Cerebellar nuclear complex (tissue), 1 donor: Measurements from ENCODE around the gene MSS51.

ENCODE experiments used
- DNase-seq, 2 experiments: peaks; one replicate each; lab custom pipeline; 2025; lab: John Stamatoyannopoulos, UW

MSS51 gene

GRCh38 chr10:73433538-73433867 is at the start of gene MSS51:
TSS of gene MSS51 (minus strand) at chr10:73433561. CDS start at chr10:73428284, 5,277 bp downstream.
- DNase-seq: no peak

DNA sequence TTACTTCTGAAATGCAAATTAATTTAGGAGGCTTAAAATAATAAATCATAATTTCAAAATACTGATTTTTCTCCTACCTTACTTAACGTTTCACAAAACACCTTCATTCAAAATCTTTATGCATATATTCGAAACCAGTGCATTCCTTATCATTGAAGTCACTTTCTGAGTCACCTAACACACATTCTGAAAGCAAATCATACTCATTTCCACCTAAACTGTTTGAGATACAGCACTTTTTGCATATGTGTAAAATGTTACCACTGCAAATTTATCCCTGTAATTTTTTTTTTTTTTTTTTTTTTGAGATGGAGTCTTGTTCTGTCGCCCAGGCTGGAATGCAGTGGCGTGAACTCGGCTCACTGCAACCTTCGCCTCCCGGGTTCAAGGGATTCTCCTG is 46.8 kb upstream of the MSS51 start:
- no peak for DNase-seq

DNA sequence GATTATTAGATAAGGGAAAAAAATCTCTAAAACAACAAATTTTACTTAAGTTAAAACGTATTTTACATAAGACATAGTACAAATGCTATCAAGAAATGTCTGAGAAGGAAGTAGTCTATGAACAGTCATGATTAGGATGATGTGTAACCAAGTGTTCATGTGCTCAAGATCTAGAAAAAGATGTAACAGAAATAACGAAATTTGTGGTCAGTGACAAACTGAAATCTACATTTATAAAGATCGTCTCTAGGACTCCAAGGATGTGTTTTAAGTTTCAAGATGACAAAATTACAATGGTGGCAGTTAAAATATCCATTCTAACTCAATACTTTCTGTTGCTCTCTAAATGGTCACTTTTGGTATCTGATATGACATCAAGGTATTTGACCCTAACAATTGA is 45.3 kb upstream of the MSS51 start:
- DNase-seq: no peak

DNA sequence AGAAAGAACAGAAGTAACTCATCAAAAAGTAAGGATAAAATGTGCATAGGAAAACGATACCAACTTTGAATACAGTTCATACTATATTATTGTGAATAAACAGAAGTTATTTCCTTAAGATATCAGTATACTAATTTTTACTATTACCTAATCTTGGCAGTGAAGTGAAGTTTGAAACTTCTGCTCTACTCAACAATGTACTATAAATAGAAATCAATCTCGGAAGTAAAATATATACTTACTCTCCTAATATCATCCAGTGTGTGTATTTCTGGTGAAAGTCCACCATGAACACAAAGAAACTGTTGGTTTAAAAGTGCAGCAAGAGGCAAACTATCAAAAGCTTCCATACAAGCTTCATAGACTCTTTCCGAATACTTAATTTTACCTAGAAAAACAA is 37.9 kb upstream of the MSS51 start:
- no peak for DNase-seq

- DNase-seq: no peak
Observed at GRCh38 chr10:73469579-73469978, 36.2 kb upstream of the MSS51 start.

GRCh38 chr10:73467206-73467605 is 33.8 kb upstream of the MSS51 start:
- DNase-seq: no peak

GRCh38 chr10:73465978-73466726 is 32.8 kb upstream of the MSS51 start:
- DNase-seq: no peak

GRCh38 chr10:73460897-73461296 is 27.5 kb upstream of the MSS51 start:
- no peak for DNase-seq

DNA sequence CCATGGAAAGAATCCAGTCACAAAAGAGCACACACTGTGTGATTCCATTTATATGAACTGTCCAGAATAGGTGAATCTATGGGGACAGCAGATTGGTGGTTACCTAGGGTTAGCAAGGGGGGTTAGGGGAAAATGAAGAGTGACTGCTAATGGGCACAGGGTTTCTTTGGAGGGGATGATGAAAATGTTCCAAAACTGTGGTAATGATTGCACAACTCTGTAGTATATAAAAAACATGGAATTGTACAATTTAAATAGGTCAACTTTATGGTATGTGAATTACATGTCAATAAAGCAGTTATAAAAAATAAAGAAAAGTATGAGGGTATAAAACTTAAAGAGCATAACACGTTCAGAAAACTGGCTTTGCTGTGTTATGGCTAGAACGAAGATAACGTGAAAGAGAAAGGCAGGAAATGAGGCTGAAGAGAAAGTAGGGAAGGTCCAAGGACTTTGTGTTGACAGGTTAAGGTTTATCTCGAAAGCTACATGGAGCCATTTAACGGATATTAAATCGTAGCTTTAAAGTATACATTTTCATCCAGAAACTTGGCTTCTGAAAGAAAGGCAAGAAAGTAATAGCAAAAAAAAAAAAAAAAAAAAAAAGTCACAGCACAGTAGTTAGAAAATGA is 26.4 kb upstream of the MSS51 start:
- no peak for DNase-seq

GRCh38 chr10:73456187-73456890 is 23.0 kb upstream of the MSS51 start:
- no peak for DNase-seq

DNA sequence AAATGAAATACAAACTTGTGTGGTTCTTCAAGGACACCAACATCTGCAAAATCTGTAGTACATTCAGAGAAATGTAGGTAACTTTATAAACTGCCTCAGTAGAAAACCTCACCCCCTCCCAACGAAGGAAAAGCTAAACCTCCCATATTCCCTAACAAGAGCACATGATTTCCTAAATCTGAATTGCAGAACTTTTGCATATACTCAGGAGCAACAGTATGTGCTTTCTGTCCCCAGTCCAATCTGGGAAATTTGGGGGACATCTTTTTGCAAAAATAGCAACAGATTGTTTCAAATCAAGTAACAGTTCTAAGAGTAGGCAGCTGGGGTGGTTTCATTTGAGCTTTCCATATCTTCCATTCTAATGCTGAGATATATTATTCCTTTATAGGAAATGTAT is 15.8 kb upstream of the MSS51 start:
- DNase-seq: no peak

GRCh38 chr10:73448384-73448783 is 15.0 kb upstream of the MSS51 start:
- no peak for DNase-seq

- DNase-seq: no peak
Observed at GRCh38 chr10:73446926-73447325, 13.6 kb upstream of the MSS51 start.

GRCh38 chr10:73444457-73444856 is 11.1 kb upstream of the MSS51 start:
- no peak for DNase-seq

DNA sequence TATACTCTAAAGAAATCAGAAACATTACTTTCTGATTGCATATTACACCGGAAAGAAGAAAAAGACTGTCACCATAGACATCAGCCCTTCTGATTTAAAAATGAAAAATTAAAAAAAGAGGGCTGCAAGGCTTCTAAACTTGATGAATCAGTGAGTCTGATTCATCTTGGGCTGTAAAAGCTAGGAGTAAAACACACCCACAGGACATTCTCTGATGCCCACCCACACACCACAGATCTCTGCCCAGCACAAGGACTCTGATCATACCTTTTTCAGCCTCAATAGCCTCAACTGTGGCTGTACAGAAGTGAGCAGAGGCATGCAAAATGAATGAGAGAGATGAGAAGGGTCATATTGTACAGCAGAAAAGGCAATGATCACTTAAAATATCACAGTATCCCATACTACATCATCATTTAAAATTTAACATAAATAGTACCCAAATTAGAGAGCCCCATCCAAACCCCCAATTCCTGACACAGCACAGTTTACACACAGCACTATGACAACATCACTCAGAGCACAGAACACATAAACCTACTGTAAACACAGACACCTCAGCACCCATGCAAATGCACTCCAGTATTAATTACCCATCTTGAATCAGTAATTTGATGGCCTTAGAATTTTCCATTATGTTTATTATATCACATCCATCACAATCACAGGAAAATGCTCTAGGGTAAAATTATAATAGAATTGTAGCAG is 6.4 kb upstream of the MSS51 start:
- no peak for DNase-seq

GRCh38 chr10:73439055-73439454 is 5.7 kb upstream of the MSS51 start:
- DNase-seq: no peak

DNA sequence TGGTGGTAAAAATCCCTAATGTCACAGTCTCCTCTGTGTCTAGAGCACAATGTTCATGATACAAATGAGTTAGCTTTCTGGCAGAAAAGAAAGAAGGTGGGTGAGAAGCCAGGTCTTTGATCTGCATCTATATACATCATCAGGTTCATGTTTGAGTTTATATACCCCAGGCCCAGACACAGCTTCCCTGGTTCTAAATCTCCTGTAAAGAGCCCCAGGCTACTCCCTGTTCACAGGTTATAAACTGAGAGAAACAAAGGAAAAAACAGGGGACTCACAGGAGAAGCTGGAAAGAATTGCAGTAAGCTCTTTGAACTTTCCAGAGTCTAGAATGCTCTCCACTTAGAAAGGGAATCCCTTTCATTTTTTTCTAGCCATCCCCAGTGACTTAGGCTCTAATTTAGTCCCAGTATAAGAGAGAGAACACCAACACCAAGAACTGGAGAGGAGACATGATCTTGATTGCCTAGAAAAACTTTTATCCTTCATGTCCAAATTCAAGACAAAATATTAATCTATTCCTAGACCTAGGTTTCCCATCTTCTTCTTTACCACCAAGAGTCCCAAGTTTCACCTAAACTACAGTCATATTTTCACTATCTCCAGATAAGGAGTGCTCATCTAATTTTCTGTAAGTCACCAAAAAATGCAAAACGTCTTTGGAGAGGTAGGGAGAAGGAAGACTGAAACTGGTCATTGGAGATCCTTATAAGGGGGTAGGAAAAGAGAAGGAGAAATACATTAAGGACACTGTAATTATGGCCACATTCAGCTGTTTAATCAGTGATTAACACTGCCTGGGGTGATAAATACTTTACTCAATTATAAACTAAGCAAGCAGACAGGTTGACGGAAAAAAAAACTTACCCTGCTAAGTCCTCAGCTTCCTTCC is 469 bp downstream of the MSS51 start:
- DNase-seq: no peak

GRCh38 chr10:73426318-73426717 is 7.0 kb downstream of the MSS51 start:
- DNase-seq: no peak

DNA sequence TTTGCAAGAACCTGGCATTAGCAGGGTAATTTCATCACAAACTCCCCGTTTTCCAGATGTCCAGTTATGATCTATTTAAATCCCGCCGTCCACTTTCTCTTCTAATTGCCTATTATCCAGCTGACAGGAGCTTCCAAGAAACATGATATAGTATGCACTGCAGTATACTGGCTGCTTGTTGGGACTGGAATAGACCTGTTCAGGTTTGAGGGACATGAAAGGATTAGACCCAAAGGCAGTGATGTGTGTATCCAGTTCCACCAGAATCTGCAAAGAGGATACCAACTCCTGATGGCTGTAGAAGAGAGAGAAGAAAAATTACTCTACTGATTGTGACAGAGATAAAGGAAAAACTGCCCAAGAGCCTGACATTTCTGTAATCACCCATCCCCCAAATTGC is 8.9 kb downstream of the MSS51 start:
- DNase-seq: no peak

DNA sequence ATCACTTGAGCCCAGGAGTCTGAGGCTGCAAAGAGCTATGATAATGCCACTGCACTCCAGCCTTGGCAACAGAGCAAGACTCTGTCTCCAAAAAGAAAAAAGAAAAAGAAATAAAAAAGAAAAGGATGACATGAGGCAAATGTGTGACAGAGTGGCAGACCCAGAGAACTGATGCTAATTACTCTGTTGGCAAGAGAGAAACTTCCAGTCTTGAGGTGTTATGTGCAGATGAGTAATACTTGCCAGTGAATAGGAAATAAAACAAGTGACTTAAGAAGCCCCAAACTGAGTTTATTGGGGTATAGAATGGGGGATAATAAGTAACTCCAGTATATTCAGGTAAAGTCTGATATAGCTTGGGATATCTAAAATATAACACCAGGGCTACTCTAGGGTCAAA is 10.1 kb downstream of the MSS51 start:
- no peak for DNase-seq

DNA sequence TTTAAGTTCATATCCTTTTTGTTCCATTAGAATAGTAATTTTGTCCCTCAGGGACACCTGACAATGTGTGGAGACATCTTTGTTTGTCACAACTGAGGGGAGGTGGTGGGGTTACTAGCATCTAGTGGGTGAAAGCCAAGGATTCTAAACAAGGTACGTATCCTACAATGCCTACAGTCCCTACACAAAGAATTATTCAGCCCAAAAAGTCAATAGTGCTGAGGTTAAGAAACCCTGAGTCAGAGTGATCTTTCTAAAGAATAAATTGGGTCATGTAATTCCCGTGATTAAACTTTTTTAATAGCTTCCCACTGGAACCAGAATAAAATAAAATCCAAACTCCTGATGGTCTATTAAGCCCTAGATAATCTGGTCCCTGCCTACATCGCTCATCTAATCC is 16.8 kb downstream of the MSS51 start:
- no peak for DNase-seq
